SKM-1 treated with dmso at 0.1 percent for 144 hours (cell line): ENCODE measurements around the gene IYD.
"Not testable (repeated sequence)": the region's sequence is repeated elsewhere in the genome, so short reads cannot be mapped to it uniquely, and the experiment has no call there.

Experiments
- DNase-seq: peaks from one replicate; lab custom pipeline; 2025; ENCODE audit not compliant: unreplicated experiment; lab: John Stamatoyannopoulos, UW

IYD gene

DNA sequence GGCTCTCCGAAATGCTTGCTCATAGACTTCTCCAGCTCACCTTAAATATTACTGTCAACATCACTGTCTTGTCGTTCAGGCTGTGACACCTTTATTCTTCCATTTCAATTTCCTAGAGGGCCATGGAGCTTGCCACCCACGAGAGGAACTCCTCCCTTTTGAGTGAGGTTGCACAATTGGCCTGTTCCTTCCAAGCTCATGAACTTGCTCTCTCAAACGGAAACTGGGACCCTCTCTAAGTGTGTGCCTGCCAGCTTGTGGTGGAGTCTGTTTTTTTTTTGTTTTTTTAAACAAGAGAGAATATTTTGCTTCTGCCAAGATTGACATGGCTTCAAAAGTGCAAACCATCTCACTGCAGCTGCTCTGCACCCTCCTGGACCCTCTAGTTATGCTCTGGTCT lies 19.3 kb upstream of the IYD start:
- DNase-seq, result no peak

GRCh38 chr6:150352321-150353296 lies 16.2 kb upstream of the IYD start:
- DNase-seq, result no peak

- DNase-seq, result no peak
Observed at GRCh38 chr6:150353445-150353844, 15.4 kb upstream of the IYD start.

GRCh38 chr6:150354754-150355571 lies 13.8 kb upstream of the IYD start:
- no peak for DNase-seq

- no peak for DNase-seq
Observed at GRCh38 chr6:150355932-150356331, 12.9 kb upstream of the IYD start.

DNA sequence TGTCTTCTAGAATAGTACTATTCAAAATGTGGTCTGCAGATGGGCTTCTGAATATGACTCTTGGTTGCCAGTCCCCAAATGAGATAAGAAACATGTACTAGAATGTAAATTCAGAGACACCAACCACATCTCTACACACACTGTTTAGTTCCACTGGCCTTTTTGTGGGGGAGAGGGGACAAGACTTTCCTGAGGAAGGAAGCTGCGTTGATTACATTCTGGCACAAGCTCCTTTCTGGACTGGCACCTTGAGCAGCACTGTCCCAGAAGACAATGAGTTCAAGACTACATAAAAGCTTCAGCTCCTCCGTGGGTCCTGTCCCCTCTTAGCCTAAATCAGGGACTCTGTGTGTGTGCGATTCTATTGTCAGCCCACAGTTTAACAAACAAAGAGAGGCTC lies 6.9 kb upstream of the IYD start:
- DNase-seq, result no peak

DNA sequence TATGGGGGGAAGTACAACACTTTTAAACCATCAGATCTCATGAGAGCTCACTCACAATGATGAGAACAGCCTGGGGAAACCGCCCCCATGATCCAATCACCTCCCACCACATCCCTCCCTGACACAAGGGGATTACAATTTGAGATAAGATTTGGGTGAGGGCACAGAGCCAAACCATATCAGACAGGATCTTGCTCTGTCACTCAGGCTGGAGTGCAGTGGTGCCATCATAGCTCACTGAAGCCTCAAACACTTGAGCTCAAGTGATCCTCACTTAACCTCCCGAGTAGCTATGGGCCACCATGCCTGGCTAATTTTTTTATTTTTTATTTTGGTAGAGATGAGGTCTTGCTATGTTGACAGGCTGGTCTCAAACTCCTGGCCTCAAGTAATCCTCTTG lies 5.1 kb upstream of the IYD start:
- no peak for DNase-seq

DNA sequence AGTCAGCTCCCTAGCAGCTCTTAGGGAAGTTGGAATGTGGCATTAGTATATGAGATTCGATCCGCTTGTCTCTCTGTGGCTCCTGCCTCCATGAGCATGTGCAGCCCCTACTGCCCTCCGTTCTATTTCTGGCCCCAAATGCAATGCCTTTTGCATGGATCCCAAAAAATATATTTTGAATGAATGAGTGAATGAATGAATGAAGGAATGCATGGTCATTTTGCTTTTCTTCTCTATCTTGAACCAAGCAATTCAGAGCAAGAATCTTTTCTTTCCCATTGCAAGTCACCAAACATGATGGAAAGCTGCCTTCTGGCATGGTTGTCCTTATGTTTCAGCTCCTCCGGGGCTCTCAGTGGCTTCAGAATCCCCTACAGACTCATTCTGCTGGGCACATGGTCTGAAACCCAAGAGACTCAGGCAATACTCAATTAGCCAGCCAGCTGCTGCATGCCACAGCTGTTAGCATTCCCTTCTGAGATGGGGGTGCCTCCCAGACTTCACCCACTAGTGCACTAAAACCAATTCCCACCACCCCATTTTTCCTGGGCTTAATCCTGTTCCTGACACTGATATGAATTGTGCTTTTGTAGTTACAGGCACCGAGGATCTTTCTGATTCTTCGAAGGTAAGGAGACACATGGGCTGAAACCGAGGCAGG lies 2.6 kb upstream of the IYD start:
- no peak for DNase-seq

- DNase-seq, result no peak
Observed at GRCh38 chr6:150369408-150369807, 596 bp downstream of the IYD start.

DNA sequence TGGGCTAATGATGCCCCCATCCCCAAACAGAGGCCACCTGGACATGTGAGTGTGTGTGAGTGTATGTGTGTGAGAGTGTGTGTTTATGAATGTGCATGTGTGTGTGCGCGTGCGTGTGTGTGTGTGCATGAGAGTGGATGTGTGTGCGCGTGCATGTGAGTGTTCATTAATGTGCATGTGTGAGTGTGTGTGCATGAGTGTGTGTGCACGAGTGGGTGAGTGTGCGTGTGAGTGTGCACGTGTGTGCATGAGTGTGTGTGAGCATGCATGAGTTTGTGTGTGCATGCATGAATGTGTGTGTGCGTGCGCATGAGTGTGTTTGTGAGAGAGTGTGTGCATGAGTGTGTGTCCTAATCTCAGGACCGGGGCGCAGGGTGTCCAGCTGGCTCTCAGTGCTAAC lies 1.3 kb downstream of the IYD start:
- DNase-seq, result no peak

GRCh38 chr6:150371356-150371755 lies 2.5 kb downstream of the IYD start:
- DNase-seq, result no peak

DNA sequence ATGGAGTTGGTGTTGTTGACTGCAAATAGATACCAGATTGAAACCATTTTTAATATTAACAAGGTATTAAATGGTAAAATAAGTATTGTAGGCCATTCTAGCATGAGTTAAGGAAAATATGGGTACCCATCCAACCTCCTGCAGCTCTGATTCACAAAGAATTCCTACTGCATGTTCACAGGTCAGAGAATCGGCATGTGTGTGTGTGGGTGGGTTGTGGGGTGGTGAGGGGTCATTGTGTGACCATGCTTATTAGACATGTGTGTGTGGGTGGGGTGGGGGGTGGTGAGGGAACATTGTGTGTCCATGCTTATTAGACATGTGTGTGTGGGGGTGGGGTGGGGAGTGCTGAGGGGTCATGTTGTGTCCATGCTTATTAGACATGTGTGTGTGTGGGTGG lies 3.2 kb downstream of the IYD start:
- no peak for DNase-seq

GRCh38 chr6:150373260-150373701 lies 4.5 kb downstream of the IYD start:
- no peak for DNase-seq

DNA sequence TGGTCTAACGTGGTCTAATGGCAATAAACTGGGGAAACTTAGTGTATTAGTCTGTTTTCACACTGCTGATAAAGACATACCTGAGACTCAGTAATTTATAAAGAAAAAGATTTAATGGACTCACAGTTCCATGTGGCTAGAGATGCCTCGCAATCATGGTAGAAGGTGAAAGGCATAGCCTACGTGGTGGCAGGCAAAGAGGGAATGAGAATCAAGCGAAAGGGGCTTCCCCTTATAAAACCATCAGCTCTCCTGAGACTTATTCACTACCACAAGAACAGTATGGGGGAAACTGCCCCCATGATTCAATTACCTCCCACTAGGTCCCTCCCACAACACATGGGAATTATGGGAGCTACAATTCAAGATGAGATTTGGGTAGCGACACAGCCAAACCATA lies 5.5 kb downstream of the IYD start:
- DNase-seq, result not testable (repeated sequence)

- DNase-seq, result no peak
Observed at GRCh38 chr6:150377211-150377781, 8.5 kb downstream of the IYD start.

DNA sequence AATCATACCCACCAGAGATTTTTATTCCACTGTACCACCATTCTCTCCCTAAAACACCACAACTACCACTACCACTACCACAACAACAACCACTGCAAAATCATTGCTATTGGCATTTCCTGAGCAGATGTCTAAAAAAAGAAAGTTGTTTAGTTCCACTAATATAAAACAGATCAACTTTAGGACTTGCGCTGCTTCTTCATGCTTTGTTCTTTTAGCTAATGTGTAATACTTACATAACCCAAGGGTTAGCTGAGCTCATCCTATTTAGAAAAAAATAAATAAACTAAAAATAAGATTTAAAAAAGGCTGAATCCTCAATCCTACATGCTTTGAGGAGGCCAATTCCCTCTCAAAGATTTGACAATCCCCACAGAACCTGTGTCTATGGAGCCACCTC lies 11.4 kb downstream of the IYD start:
- DNase-seq, result no peak

- DNase-seq, result no peak
Observed at GRCh38 chr6:150382171-150382570, 13.4 kb downstream of the IYD start.

- no peak for DNase-seq
Observed at GRCh38 chr6:150391414-150391813, 22.6 kb downstream of the IYD start.

- DNase-seq, result no peak
Observed at GRCh38 chr6:150391890-150392289, 23.1 kb downstream of the IYD start.

GRCh38 chr6:150392452-150393220 lies 23.8 kb downstream of the IYD start:
- DNase-seq, result no peak
